ENCODE results near the gene ARCN1.
"Not testable (repeated sequence)": the region's sequence is repeated elsewhere in the genome, so short reads cannot be mapped to it uniquely, and the experiment has no call there.

ARCN1 gene

GRCh38 chr11:118570787-118571186 is 1.4 kb upstream of the ARCN1 start:
- Histone ChIP-seq H3K4me1 (ENCODE audit: control extremely low read depth in 1 of 4, control insufficient read depth in 4 of 4, insufficient read depth in 4 of 4, low read length in 3 of 4) (peaks cover 5 to 25% (median 16%) of the 10 kb centered on the region in 4 experiments), H3K36me3 (ENCODE audit: control insufficient read depth in 4 of 4, insufficient read depth in 4 of 4, low read length in 3 of 4) (no peaks in the 10 kb centered on the region), H3K27ac (ENCODE audit: insufficient read depth in 1 of 2, low read depth in 1 of 2, low read length in 2 of 2, poor library complexity in 1 of 2, severe bottlenecking in 2 of 2) (no peak overlapping the region), H3K27me3 (replicated peaks in 2 of 5; ENCODE audit: control insufficient read depth in 4 of 5, insufficient read depth in 5 of 5, low read length in 4 of 5) (no peaks in the 10 kb centered on the region), H3K4me3 (ENCODE audit: control insufficient read depth in 1 of 7, extremely low read depth in 1 of 7, insufficient read depth in 4 of 7, low read depth in 2 of 7, low read length in 6 of 7) (no peak overlapping the region), H3K9me3 (ENCODE audit: control extremely low read depth in 1 of 5, control insufficient read depth in 4 of 5, insufficient read depth in 2 of 5, low read depth in 1 of 5, low read length in 4 of 5) (no peaks in the 10 kb centered on the region)
- POLR2A ChIA-PET: no interaction called here
- CTCF ChIA-PET: interaction anchor here (1.1 kb wide), 1 partner anchor 85 kb away, joined by 3 read pairs; no protein-coding TSS in a partner anchor
- WGBS (ENCODE audit: insufficient coverage): no CpG with 5 or more reads among the region's 1 CpG
- no peak for DNase-seq

GRCh38 chr11:118571701-118572060 is 528 bp upstream of the ARCN1 start:
- POLR2A ChIA-PET: interaction anchor here (0.5 to 1.2 kb wide), 2 partner anchors 31 to 354 kb away, joined by 3 to 4 read pairs; partner anchors contain the start of gene BCL9L
- peak overlapping the region; percentile 23 to 97 (median 85) for H3K4me3 ChIP-seq (ENCODE audit: control insufficient read depth in 1 of 7, extremely low read depth in 1 of 7, insufficient read depth in 4 of 7, low read depth in 2 of 7, low read length in 6 of 7)
- peak in 2 of 3 donors; percentile 15 to 23 for DNase-seq

GRCh38 chr11:118572981-118573550 is 857 bp downstream of the ARCN1 start:
- POLR2A ChIA-PET: interaction anchor here (0.6 to 1.2 kb wide), 2 partner anchors 76 to 353 kb away, joined by 3 read pairs; partner anchors contain the start of gene BCL9L
- CTCF ChIA-PET: interaction anchor here (1.1 to 2.3 kb wide), 3 partner anchors 16 to 44 kb away, joined by 3 to 9 read pairs (median 3); no protein-coding TSS in a partner anchor
- Histone ChIP-seq H3K27ac (ENCODE audit: insufficient read depth in 1 of 2, low read depth in 1 of 2, low read length in 2 of 2, poor library complexity in 1 of 2, severe bottlenecking in 2 of 2) (peak overlapping the region; percentile 85 to 96), H3K4me1 (ENCODE audit: control extremely low read depth in 1 of 4, control insufficient read depth in 4 of 4, insufficient read depth in 4 of 4, low read length in 3 of 4) (peaks cover 5 to 25% (median 16%) of the 10 kb centered on the region in 4 experiments), H3K36me3 (ENCODE audit: control insufficient read depth in 4 of 4, insufficient read depth in 4 of 4, low read length in 3 of 4) (peaks cover 0 to 3% (median 1%) of the 10 kb centered on the region in 4 experiments), H3K27me3 (replicated peaks in 2 of 5; ENCODE audit: control insufficient read depth in 4 of 5, insufficient read depth in 5 of 5, low read length in 4 of 5) (no peaks in the 10 kb centered on the region), H3K4me3 (ENCODE audit: control insufficient read depth in 1 of 7, extremely low read depth in 1 of 7, insufficient read depth in 4 of 7, low read depth in 2 of 7, low read length in 6 of 7) (peak overlapping the region; percentile 82 to 98 (median 92)), H3K9me3 (ENCODE audit: control extremely low read depth in 1 of 5, control insufficient read depth in 4 of 5, insufficient read depth in 2 of 5, low read depth in 1 of 5, low read length in 4 of 5) (no peaks in the 10 kb centered on the region)
- peak; percentile 21 to 66 (median 50) for DNase-seq
- 0% methylated on average over 2 of the region's 10 CpGs for WGBS (ENCODE audit: insufficient coverage)

More at GRCh38 chr11:118571701-118572060, 528 bp upstream of the ARCN1 start:
- peak overlapping the region; percentile 46 to 96 for H3K27ac ChIP-seq (ENCODE audit: insufficient read depth in 1 of 2, low read depth in 1 of 2, low read length in 2 of 2, poor library complexity in 1 of 2, severe bottlenecking in 2 of 2)
- WGBS (ENCODE audit: insufficient coverage): 0% methylated on average over 4 of the region's 15 CpGs
- H3K4me1 ChIP-seq (ENCODE audit: control extremely low read depth in 1 of 4, control insufficient read depth in 4 of 4, insufficient read depth in 4 of 4, low read length in 3 of 4): peaks cover 5 to 25% (median 16%) of the 10 kb centered on the region in 4 experiments
- H3K9me3 ChIP-seq (ENCODE audit: control extremely low read depth in 1 of 5, control insufficient read depth in 4 of 5, insufficient read depth in 2 of 5, low read depth in 1 of 5, low read length in 4 of 5); H3K36me3 ChIP-seq (ENCODE audit: control insufficient read depth in 4 of 4, insufficient read depth in 4 of 4, low read length in 3 of 4); H3K27me3 ChIP-seq (replicated peaks in 2 of 5; ENCODE audit: control insufficient read depth in 4 of 5, insufficient read depth in 5 of 5, low read length in 4 of 5): not testable (repeated sequence)
- CTCF ChIA-PET: interaction anchor here (1.2 kb wide), 1 partner anchor 42 kb away, joined by 3 read pairs; no protein-coding TSS in a partner anchor

- no peak overlapping the region for H3K4me3 ChIP-seq (ENCODE audit: control insufficient read depth in 1 of 7, extremely low read depth in 1 of 7, insufficient read depth in 4 of 7, low read depth in 2 of 7, low read length in 6 of 7)
- no peaks in the 10 kb centered on the region for H3K9me3 ChIP-seq (ENCODE audit: control extremely low read depth in 1 of 5, control insufficient read depth in 4 of 5, insufficient read depth in 2 of 5, low read depth in 1 of 5, low read length in 4 of 5)
- 95% methylated on average over 5 of the region's 7 CpGs for WGBS (ENCODE audit: insufficient coverage)
- no peak for DNase-seq
- CTCF ChIA-PET: interaction anchor here (1.0 to 2.3 kb wide), 2 partner anchors 21 to 34 kb away, joined by 3 to 9 read pairs; no protein-coding TSS in a partner anchor
- POLR2A ChIA-PET: no interaction called here
- peaks cover 0 to 3% (median 1%) of the 10 kb centered on the region in 4 experiments for H3K36me3 ChIP-seq (ENCODE audit: control insufficient read depth in 4 of 4, insufficient read depth in 4 of 4, low read length in 3 of 4)
- peaks cover 5 to 25% (median 16%) of the 10 kb centered on the region in 4 experiments for H3K4me1 ChIP-seq (ENCODE audit: control extremely low read depth in 1 of 4, control insufficient read depth in 4 of 4, insufficient read depth in 4 of 4, low read length in 3 of 4)
- no peaks in the 10 kb centered on the region for H3K27me3 ChIP-seq (replicated peaks in 2 of 5; ENCODE audit: control insufficient read depth in 4 of 5, insufficient read depth in 5 of 5, low read length in 4 of 5)
- H3K27ac ChIP-seq (ENCODE audit: insufficient read depth in 1 of 2, low read depth in 1 of 2, low read length in 2 of 2, poor library complexity in 1 of 2, severe bottlenecking in 2 of 2): no peak overlapping the region
Observed at GRCh38 chr11:118574636-118575035, 2.4 kb downstream of the ARCN1 start.

GRCh38 chr11:118577995-118578394 is 5.8 kb downstream of the ARCN1 start:
- POLR2A ChIA-PET: interaction anchor here (0.6 kb wide), 1 partner anchor 16 kb away, joined by 3 read pairs; no protein-coding TSS in a partner anchor
- DNase-seq; H3K27me3 ChIP-seq (replicated peaks in 2 of 5; ENCODE audit: control insufficient read depth in 4 of 5, insufficient read depth in 5 of 5, low read length in 4 of 5); H3K27ac ChIP-seq (ENCODE audit: insufficient read depth in 1 of 2, low read depth in 1 of 2, low read length in 2 of 2, poor library complexity in 1 of 2, severe bottlenecking in 2 of 2); H3K9me3 ChIP-seq (ENCODE audit: control extremely low read depth in 1 of 5, control insufficient read depth in 4 of 5, insufficient read depth in 2 of 5, low read depth in 1 of 5, low read length in 4 of 5); H3K4me3 ChIP-seq (ENCODE audit: control insufficient read depth in 1 of 7, extremely low read depth in 1 of 7, insufficient read depth in 4 of 7, low read depth in 2 of 7, low read length in 6 of 7): not testable (repeated sequence)
- Histone ChIP-seq H3K4me1 (ENCODE audit: control extremely low read depth in 1 of 4, control insufficient read depth in 4 of 4, insufficient read depth in 4 of 4, low read length in 3 of 4) (peaks cover 4 to 16% (median 10%) of the 10 kb centered on the region in 4 experiments), H3K36me3 (ENCODE audit: control insufficient read depth in 4 of 4, insufficient read depth in 4 of 4, low read length in 3 of 4) (peaks cover 1 to 23% (median 14%) of the 10 kb centered on the region in 4 experiments)
- CTCF ChIA-PET: interaction anchor here (0.5 to 1.4 kb wide), 2 partner anchors 16 to 206 kb away, joined by 3 read pairs; no protein-coding TSS in a partner anchor

- POLR2A ChIA-PET: interaction anchor here (0.6 kb wide), 1 partner anchor 495 kb away, joined by 3 read pairs; no protein-coding TSS in a partner anchor
- CTCF ChIA-PET: interaction anchor here (0.9 to 1.1 kb wide), 2 partner anchors 14 to 59 kb away, joined by 3 read pairs; no protein-coding TSS in a partner anchor
Observed at GRCh38 chr11:118581057-118581456, 8.8 kb downstream of the ARCN1 start.

GRCh38 chr11:118587952-118588351 is 15.7 kb downstream of the ARCN1 start:
- ChIA-PET POLR2A (no interaction called here), CTCF (interaction anchor here (1.3 kb wide), 1 partner anchor 10 kb away, joined by 3 read pairs; no protein-coding TSS in a partner anchor)
- 100% methylated on average over 1 of the region's 1 CpG for WGBS (ENCODE audit: insufficient coverage)
- peaks cover 32 to 94% (median 55%) of the 10 kb centered on the region in 4 experiments for H3K36me3 ChIP-seq (ENCODE audit: control insufficient read depth in 4 of 4, insufficient read depth in 4 of 4, low read length in 3 of 4)
- H3K9me3 ChIP-seq (ENCODE audit: control extremely low read depth in 1 of 5, control insufficient read depth in 4 of 5, insufficient read depth in 2 of 5, low read depth in 1 of 5, low read length in 4 of 5): no peaks in the 10 kb centered on the region
- H3K4me1 ChIP-seq (ENCODE audit: control extremely low read depth in 1 of 4, control insufficient read depth in 4 of 4, insufficient read depth in 4 of 4, low read length in 3 of 4): no peaks in the 10 kb centered on the region
- H3K4me3 ChIP-seq (ENCODE audit: control insufficient read depth in 1 of 7, extremely low read depth in 1 of 7, insufficient read depth in 4 of 7, low read depth in 2 of 7, low read length in 6 of 7): no peak overlapping the region
- no peak for DNase-seq
- no peaks in the 10 kb centered on the region for H3K27me3 ChIP-seq (replicated peaks in 2 of 5; ENCODE audit: control insufficient read depth in 4 of 5, insufficient read depth in 5 of 5, low read length in 4 of 5)
- H3K27ac ChIP-seq (ENCODE audit: insufficient read depth in 1 of 2, low read depth in 1 of 2, low read length in 2 of 2, poor library complexity in 1 of 2, severe bottlenecking in 2 of 2): no peak overlapping the region

More at GRCh38 chr11:118581057-118581456, 8.8 kb downstream of the ARCN1 start:
- H3K27ac ChIP-seq (ENCODE audit: insufficient read depth in 1 of 2, low read depth in 1 of 2, low read length in 2 of 2, poor library complexity in 1 of 2, severe bottlenecking in 2 of 2): no peak overlapping the region
- no peaks in the 10 kb centered on the region for H3K4me1 ChIP-seq (ENCODE audit: control extremely low read depth in 1 of 4, control insufficient read depth in 4 of 4, insufficient read depth in 4 of 4, low read length in 3 of 4)
- 90% methylated on average over 2 of the region's 6 CpGs for WGBS (ENCODE audit: insufficient coverage)
- H3K27me3 ChIP-seq (replicated peaks in 2 of 5; ENCODE audit: control insufficient read depth in 4 of 5, insufficient read depth in 5 of 5, low read length in 4 of 5): no peaks in the 10 kb centered on the region
- no peak for DNase-seq
- no peaks in the 10 kb centered on the region for H3K9me3 ChIP-seq (ENCODE audit: control extremely low read depth in 1 of 5, control insufficient read depth in 4 of 5, insufficient read depth in 2 of 5, low read depth in 1 of 5, low read length in 4 of 5)
- H3K4me3 ChIP-seq (ENCODE audit: control insufficient read depth in 1 of 7, extremely low read depth in 1 of 7, insufficient read depth in 4 of 7, low read depth in 2 of 7, low read length in 6 of 7): no peak overlapping the region
- H3K36me3 ChIP-seq (ENCODE audit: control insufficient read depth in 4 of 4, insufficient read depth in 4 of 4, low read length in 3 of 4): peaks cover 11 to 53% (median 32%) of the 10 kb centered on the region in 4 experiments

All from common myeloid progenitor, CD34-positive (primary cell).